Measurements from ENCODE around the gene PDLIM5.
"Not testable (repeated sequence)": the region's sequence is repeated elsewhere in the genome, so short reads cannot be mapped to it uniquely, and the experiment has no call there.

The PDLIM5 gene

DNA sequence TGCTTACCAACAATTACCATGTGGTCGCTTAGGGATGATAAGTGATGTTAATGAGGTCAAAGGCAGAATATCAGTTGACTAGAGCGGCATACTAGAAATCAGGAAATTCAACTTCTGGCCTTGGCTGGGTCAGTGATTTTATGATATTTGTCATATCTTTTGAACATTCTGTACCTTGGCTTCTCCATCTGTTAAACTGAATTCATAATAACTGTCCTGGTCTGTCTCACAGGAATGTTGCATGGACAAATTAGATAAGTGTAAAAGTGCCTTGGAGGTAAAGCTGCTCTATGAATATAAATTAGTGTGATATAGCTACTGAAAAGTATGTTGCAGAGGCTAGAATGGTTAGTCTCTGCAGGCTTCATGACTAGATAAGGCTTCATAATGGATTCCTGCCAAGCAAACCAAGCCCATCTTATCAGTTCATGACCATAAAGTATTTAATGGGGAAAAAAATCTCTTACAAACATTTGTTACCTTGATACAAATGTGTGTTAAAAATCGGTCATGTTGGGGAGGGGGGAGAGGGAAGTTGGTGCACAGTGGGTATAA is 201.4 kb downstream of the PDLIM5 start:
- ChIA-PET CTCF (interaction anchor here (0.6 kb wide), 1 partner anchor 18 kb away, joined by 3 read pairs; no protein-coding TSS in a partner anchor), POLR2A (ENCODE audit: low non-redundant PET) (no interaction called here)
- no peak overlapping the region for H3K27ac ChIP-seq
- TF ChIP-seq, protein P1, sequence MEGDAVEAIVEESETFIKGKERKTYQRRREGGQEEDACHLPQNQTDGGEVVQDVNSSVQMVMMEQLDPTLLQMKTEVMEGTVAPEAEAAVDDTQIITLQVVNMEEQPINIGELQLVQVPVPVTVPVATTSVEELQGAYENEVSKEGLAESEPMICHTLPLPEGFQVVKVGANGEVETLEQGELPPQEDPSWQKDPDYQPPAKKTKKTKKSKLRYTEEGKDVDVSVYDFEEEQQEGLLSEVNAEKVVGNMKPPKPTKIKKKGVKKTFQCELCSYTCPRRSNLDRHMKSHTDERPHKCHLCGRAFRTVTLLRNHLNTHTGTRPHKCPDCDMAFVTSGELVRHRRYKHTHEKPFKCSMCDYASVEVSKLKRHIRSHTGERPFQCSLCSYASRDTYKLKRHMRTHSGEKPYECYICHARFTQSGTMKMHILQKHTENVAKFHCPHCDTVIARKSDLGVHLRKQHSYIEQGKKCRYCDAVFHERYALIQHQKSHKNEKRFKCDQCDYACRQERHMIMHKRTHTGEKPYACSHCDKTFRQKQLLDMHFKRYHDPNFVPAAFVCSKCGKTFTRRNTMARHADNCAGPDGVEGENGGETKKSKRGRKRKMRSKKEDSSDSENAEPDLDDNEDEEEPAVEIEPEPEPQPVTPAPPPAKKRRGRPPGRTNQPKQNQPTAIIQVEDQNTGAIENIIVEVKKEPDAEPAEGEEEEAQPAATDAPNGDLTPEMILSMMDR (conservative IDR thresholded peaks at IDR 0.05; ENCODE audit: low read depth) = no peak
- no peak for DNase-seq (ENCODE audit: low spot score)

DNA sequence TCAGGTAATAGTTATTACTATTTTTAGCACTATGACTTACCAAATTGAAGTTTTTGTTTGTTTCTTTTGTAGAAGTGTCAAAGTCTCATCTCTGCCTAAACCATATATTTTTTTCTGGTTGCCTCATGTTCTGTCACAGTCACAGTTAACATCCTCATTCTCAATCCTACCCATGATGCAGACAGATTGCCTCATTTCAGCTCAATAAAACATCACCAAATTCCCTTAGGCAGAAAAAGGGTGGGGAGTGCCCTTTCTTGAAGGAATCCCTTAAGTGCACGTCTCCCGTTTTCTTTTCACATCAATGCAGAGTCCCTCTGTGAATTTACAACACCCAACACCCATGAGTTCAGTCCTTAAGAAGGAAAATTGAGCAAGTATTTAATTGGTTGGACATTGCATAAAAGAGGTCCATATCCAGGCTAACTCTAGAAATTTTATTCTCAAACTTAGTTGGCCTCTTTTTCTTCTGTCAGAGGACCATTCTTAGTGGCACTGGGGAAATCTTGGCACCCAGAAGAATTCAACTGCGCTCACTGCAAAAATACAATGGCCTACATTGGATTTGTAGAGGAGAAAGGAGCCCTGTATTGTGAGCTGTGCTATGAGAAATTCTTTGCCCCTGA is 202.4 kb downstream of the PDLIM5 start:
- H3K27ac ChIP-seq = no peak overlapping the region
- no peak for DNase-seq (ENCODE audit: low spot score)
- ChIA-PET POLR2A (ENCODE audit: low non-redundant PET) (no interaction called here), CTCF (no interaction called here)
- TF ChIP-seq, protein P1 (conservative IDR thresholded peaks at IDR 0.05; ENCODE audit: low read depth) = no peak

DNA sequence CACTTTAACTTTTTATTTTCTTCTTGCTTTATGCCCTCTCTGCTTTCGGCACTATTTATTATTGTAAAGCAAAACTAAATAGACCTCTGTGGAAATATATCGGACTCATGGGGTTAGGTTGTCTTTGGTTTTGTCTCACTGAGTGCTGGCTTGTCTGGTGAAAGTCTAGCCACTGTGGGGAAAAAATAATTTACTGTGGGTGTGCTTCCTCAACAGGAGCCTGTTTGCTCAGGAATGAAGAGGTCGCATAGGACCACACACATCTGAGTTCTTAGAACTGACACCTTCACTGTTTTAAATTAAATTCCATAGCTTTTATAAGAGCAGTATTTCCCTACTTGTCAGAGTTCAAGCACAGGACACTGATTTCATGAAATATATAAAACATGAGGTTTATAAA is 203.0 kb downstream of the PDLIM5 start:
- TF ChIP-seq, protein P1 (conservative IDR thresholded peaks at IDR 0.05; ENCODE audit: low read depth) = no peak
- H3K27ac ChIP-seq = no peak overlapping the region
- ChIA-PET CTCF (no interaction called here), POLR2A (ENCODE audit: low non-redundant PET) (no interaction called here)
- no peak for DNase-seq (ENCODE audit: low spot score)

DNA sequence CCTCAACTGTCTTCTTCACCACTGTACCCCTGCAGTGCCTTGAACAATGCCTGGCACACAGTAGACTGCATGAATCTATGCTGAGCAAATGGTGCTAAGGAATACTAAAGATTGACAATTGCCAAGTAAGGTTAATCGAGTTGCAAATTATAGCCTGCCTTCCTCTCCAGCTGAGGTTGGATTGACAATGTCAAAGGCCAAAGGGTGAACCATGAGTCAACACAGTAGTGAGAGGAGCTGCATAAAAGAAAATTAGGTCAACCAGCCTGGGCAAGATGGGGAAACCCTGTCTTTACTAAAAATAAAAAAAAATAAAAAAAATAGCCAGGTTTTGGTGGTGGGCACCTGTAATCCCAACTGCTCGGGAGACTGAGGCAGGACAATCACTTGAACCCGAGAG is 208.9 kb downstream of the PDLIM5 start:
- TF ChIP-seq, protein P1 (conservative IDR thresholded peaks at IDR 0.05; ENCODE audit: low read depth) = no peak
- ChIA-PET CTCF (no interaction called here), POLR2A (ENCODE audit: low non-redundant PET) (no interaction called here)
- no peak for DNase-seq (ENCODE audit: low spot score)
- H3K27ac ChIP-seq = no peak overlapping the region

DNA sequence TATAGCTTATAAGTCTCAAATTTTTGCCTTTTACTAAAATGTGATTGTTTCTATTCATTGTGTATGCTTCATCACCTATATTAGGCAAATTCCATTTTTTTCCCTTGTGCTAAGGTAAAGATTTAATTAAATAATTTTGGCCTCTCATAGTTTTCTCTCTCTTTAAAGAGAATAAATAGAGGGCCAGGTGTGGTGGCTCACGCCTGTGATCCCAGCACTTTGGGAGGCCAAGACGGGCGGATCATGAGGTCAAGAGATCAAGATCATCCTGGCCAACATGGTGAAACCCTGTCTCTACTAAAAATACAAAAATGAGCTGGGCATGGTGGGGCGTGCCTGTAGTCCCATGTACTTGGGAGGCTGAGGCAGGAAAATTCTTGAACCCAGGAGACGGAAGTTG is 213.3 kb downstream of the PDLIM5 start:
- H3K27ac ChIP-seq; POLR2A ChIA-PET (ENCODE audit: low non-redundant PET); CTCF ChIA-PET; DNase-seq (ENCODE audit: low spot score): not testable (repeated sequence)

DNA sequence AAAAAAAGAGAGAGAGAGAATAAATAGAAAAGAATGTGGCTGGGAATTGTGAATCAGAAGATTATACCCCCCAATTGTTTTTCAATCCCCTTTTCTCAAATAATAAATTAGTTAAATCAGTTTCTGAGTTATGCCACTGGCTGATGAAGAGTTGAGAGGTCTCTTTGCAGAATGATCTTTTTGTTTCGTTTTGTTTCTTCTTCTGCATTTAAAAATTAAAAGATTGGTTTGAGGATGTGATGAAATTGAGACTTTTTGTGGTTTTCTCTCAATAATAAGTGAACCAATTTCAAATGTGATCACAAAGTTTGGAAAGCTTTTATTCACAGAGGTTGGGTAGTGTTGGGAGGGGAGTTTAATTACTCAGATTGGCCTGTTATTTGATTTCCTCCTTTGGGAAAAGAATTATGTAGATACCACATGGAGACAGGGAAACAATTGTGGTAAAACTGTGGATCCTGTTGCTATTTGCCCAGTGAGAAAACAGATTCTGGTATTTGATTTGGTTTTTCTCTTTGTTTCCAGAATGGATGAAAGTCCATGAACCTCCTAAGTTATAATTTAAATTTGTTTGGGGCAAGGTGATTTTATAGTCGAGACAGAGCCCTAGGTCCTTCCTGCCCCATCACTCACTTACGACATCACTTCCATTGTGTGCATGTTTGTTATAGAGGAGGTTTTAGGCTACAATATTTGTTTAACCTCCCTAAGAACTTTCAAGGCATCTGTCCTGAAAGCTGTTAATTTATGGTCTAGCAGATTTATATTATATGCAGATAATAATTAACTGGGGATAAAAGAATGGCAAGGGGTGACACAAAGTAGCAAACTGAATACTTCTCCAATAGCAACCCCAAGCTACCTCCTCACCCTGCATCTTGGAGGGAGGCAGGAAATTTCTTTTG is 214.0 kb downstream of the PDLIM5 start:
- TF ChIP-seq, protein P1 (conservative IDR thresholded peaks at IDR 0.05; ENCODE audit: low read depth) = no peak
- ChIA-PET CTCF (interaction anchor here (0.5 kb wide), 2 partner anchors 61 to 1566 kb away, joined by 3 to 6 read pairs; no protein-coding TSS in a partner anchor), POLR2A (ENCODE audit: low non-redundant PET) (no interaction called here)
- DNase-seq (ENCODE audit: low spot score) = no peak
- H3K27ac ChIP-seq = no peak overlapping the region

DNA sequence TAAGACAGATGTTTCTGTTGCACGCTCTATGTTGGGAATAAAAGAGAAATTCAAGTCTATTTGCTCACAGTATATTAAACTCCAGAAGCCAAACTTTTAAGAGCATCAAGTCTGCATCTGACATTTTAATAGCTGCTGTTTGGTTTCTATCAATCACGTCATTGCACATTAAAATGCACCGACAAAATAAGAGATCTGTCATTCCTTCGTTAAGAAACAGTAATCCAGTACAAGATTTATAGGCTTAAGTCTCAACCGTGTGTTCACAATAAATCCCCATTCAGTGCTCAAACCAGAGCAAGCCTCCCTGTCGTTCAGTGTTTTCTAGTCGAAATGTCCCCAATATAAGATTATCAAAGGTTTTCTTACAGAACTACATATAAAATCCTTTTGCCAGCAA is 217.0 kb downstream of the PDLIM5 start:
- no peak overlapping the region for H3K27ac ChIP-seq
- TF ChIP-seq, protein P1 (conservative IDR thresholded peaks at IDR 0.05; ENCODE audit: low read depth) = no peak
- DNase-seq (ENCODE audit: low spot score) = no peak
- ChIA-PET POLR2A (ENCODE audit: low non-redundant PET) (no interaction called here), CTCF (no interaction called here)
